Measurements from ENCODE around the gene P2RX2. TPM values are rescaled to one million over a fixed set of nuclear protein-coding genes. Genes with fewer than 3 reads are reported as not detected.
A peak's percentile ranks its signal among the peaks of the same experiment; 100 is the strongest.

Gene P2RX2
- total and polyA plus RNA-seq, 3 donors from 2014 or later: 2.2 to 3.0 (median 2.7) TPM

DNA sequence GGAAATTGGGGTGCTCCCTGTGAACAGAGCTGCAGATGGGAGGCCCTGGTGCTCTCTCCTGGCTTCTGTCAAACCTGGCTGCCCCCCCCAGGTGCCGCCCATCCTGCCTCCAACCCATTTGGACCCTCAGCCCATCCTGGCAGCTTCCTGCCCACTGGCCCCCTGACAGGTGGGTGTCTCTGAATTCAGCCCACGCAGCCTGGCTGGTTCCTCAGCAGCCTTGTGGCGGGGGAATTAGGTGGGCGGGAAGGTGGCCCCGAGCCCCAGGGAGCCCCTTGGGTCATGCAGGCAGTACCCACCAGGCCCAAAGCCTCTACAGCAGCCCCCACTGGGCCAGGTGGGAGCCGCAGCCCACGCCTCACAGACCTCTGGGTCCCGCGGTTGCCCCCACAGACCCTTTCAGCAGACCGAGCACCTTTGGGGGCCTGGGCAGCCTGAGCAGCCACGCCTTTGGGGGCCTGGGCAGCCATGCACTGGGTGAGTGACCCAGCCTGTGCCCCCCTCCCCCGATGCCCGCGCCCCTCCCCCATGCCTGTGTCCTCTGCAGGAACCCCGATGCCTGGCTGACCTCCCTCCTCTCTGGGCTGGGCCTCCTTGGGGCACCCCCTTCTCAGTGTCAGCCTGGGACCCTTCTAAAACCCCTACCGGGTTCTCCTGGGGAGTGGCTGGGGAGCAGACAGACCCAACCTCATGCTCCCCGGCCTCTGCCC lies 37.1 kb upstream of the P2RX2 start:
- Histone ChIP-seq H3K4me3 (peak overlapping the region in 1 of 2 donors; percentile 60), H3K4me1 (no peaks in the 10 kb centered on the region), H3K36me3 (ENCODE audit: low read depth, missing control alignments) (no peaks in the 10 kb centered on the region), H3K27ac (peak overlapping the region in 1 of 2 donors; percentile 83), H3K9me3 (no peaks in the 10 kb centered on the region), H3K27me3 (no peaks in the 10 kb centered on the region)
- DNase-seq: no peak
- TF ChIP-seq CTCF (IDR thresholded peaks at IDR 0.05) (no peak), POLR2A (IDR thresholded peaks at IDR 0.05) (no peak)
- intact Hi-C loops (cut with DNase I; ENCODE audit: low total_unique reads): no loop called here
- WGBS, 2 donors: 29 to 70% methylated on average over 2 to 17 of the region's 17 CpGs

- no peak for TF ChIP-seq POLR2A (IDR thresholded peaks at IDR 0.05)
- no peak for TF ChIP-seq CTCF (IDR thresholded peaks at IDR 0.05)
- H3K9me3 ChIP-seq: no peaks in the 10 kb centered on the region
- DNase-seq: peak; percentile 63
- peak overlapping the region; percentile 71 to 83 for H3K27ac ChIP-seq
- intact Hi-C loops (cut with DNase I; ENCODE audit: low total_unique reads): no loop called here
- 15 to 42% methylated on average over 22 to 24 of the region's 24 CpGs for WGBS, 2 donors
- peak overlapping the region; percentile 53 to 60 for H3K4me3 ChIP-seq
- H3K4me1 ChIP-seq: no peaks in the 10 kb centered on the region
- H3K27me3 ChIP-seq: no peaks in the 10 kb centered on the region
- no peaks in the 10 kb centered on the region for H3K36me3 ChIP-seq (ENCODE audit: low read depth, missing control alignments)
Observed at GRCh38 chr12:132582058-132582420, 36.5 kb upstream of the P2RX2 start.

DNA sequence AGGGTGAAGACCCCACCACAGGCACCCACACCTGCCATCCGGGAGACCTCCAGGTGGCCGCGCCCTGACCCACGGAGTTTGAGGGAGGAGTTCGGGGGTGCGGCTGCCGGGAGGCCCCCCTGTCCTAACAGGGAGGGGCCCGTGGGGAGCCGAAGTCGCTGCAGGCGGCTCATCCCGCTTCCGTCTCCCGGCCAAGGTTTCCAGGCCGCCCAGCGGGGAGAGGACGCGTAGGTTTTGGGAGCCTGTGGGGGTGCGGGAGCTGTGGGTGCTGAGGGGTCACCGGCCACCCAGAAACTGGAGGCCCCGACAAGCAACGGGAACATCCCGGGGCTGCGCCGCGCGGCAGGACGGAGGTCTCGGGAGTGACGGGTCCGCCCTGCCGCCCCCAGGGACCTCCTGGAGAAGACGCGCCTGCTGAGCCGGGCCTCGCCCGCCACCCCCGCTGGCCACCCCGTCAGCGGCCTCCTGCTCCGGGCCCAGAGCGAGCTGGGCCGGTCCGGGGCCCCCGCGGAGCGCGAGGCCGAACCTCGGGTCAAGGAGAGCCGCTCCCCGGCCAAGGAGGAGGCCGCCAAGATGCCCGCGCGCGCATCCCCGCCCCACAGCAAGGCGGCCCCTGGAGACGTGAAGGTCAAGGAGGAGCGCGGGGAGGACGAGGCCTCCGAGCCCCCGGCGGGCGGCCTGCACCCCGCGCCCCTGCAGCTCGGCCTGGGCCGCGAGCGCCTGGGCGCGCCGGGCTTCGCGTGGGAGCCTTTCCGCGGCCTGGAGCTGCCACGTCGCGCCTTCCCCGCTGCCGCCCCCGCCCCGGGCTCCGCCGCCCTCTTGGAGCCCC lies 35.8 kb upstream of the P2RX2 start:
- H3K4me3 ChIP-seq: peak overlapping the region; percentile 53 to 60
- intact Hi-C loops (cut with DNase I; ENCODE audit: low total_unique reads): no loop called here
- no peaks in the 10 kb centered on the region for H3K4me1 ChIP-seq
- H3K9me3 ChIP-seq: no peaks in the 10 kb centered on the region
- no peaks in the 10 kb centered on the region for H3K36me3 ChIP-seq (ENCODE audit: low read depth, missing control alignments)
- DNase-seq: no peak
- 43 to 56% methylated on average over 10 to 89 of the region's 89 CpGs for WGBS, 2 donors
- TF ChIP-seq CTCF (IDR thresholded peaks at IDR 0.05): no peak
- TF ChIP-seq POLR2A (IDR thresholded peaks at IDR 0.05): no peak
- no peaks in the 10 kb centered on the region for H3K27me3 ChIP-seq
- H3K27ac ChIP-seq: peak overlapping the region; percentile 71 to 83

DNA sequence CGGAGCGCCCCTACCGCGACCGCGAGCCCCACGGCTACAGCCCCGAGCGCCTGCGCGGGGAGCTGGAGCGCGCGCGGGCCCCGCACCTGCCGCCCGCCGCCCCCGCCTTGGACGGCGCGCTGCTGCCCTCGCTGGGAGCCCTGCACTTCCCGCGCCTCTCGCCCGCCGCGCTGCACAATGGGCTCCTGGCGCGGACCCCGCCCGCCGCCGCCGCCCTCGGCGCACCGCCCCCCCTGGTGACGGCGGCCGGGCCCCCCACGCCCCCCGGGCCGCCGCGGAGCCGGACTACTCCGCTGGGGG lies 35.2 kb upstream of the P2RX2 start:
- DNase-seq: no peak
- H3K9me3 ChIP-seq: no peaks in the 10 kb centered on the region
- intact Hi-C loops (cut with DNase I; ENCODE audit: low total_unique reads): no loop called here
- H3K4me3 ChIP-seq: peak overlapping the region in 1 of 2 donors; percentile 53
- no peaks in the 10 kb centered on the region for H3K36me3 ChIP-seq (ENCODE audit: low read depth, missing control alignments)
- H3K27ac ChIP-seq: peak overlapping the region in 1 of 2 donors; percentile 24
- no peaks in the 10 kb centered on the region for H3K27me3 ChIP-seq
- no peaks in the 10 kb centered on the region for H3K4me1 ChIP-seq
- WGBS, 2 donors: 40 to 61% methylated on average over 15 to 33 of the region's 50 CpGs
- no peak for TF ChIP-seq POLR2A (IDR thresholded peaks at IDR 0.05)
- no peak for TF ChIP-seq CTCF (IDR thresholded peaks at IDR 0.05)
